GM18508 (cell line): Measurements from ENCODE around the gene ZNF140.

Experiments
- ATAC-seq: cut with Tn5 transposase; IDR thresholded peaks from one replicate; pipeline ENCODE4 v1.9.1; 2021; ENCODE audit warnings: moderate number of reproducible peaks; ENCODE audit not compliant: insufficient read depth, unreplicated experiment

Gene ZNF140

DNA sequence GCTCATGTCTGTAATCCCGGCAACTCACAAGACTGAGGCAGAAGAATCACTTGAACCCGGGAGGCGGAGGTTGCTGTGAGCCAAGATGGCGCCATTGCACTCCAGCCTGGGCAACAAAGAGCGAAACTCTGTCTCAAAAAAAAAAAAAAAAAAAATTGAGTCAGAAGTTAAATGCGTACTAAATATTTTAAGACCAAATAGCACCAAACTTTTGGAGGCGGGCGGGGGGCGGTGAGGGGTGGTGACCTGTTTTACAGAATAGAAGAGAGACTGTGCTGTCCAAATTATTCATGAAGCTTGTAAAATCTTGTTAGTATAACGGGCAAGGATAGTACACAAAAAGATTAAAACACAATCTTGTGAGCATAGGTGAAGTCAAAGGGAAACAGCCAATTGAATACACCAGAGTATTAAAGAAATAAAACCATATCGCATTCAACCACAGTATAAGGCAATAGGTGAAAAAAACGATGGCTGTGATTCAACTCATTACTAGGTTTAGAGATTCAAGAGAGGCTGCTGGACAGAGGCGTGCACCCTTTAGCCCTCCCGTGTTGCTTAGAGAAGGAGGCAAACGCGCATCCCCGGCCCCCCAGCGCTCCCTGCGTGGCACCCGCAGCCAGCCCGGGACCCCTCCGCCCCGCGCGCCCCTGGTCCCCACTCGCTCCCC is 48.8 kb downstream of the ZNF140 start:
- no peak for ATAC-seq

GRCh38 chr12:133130038-133130807 is 49.5 kb downstream of the ZNF140 start, which contains the start of the genes ZNF10 and ZNF891:
TSS of gene ZNF10 (plus strand) at chr12:133130627. CDS start at chr12:133144493, 13,866 bp downstream.
TSS of gene ZNF891 (minus strand) at chr12:133130274. CDS start at chr12:133121918, 8,356 bp downstream.
- ATAC-seq, result peak; percentile 91

DNA sequence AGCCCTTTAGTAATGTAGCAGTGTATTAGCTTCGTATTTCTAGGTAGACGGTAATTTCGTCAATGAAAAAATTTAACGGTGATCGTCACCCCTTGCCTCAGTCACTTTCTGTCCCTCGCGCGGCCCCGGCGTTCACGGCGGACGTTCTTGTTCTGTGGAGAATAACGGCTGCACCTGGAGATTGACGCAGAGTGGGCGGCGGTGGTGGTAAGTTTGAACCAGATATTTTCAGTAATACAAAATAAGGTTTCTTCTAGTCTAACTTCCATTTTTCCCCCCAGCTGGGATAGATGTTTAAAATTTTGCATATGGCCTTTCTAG is 50.0 kb downstream of the ZNF140 start:
- ATAC-seq, result no peak

GRCh38 chr12:133135747-133136146 is 55.0 kb downstream of the ZNF140 start:
- no peak for ATAC-seq

DNA sequence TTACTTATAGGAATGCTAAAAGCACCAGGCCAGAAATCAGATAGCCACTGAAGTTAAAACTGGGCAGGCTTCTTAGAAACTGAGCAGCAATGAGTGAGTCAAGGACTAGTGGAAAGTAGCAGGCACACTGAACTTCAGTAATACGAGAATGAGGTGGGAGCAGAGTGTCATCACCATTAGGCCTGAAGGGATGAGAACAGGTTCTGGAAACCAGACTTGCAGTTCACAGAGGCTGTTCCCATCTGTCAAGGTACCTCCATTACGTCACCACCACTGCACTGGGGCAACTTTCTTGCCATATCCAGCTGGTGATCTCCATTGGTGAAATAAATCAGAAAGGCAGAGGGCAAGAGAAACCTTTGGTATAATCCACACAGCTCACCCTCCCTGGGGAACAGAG is 65.3 kb downstream of the ZNF140 start:
- ATAC-seq, result no peak

- no peak for ATAC-seq
Observed at GRCh38 chr12:133156125-133156690, 75.5 kb downstream of the ZNF140 start.
